ENCODE data around the gene HNRNPAB.

DNA sequence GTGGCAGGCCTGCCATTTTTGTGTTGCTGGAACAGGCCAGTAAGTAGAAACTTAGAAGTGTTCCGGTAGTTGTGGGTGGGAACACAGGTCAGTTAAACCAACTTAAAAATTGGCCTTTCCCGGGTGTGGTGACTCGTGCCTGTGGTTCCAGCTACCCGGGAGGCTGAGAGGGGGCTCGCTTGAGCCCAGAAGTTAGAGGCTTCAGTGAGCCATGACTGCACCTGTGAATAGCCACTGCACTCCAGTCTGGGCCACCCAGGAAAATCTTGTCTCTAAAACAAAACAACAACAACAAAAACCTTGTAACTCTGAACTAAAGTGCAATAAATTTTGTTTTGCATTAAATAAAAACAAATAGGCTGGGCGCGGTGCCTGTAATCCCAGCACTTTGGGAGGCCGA is 49.3 kb upstream of the HNRNPAB start:
- TF ChIP-seq, protein P1, sequence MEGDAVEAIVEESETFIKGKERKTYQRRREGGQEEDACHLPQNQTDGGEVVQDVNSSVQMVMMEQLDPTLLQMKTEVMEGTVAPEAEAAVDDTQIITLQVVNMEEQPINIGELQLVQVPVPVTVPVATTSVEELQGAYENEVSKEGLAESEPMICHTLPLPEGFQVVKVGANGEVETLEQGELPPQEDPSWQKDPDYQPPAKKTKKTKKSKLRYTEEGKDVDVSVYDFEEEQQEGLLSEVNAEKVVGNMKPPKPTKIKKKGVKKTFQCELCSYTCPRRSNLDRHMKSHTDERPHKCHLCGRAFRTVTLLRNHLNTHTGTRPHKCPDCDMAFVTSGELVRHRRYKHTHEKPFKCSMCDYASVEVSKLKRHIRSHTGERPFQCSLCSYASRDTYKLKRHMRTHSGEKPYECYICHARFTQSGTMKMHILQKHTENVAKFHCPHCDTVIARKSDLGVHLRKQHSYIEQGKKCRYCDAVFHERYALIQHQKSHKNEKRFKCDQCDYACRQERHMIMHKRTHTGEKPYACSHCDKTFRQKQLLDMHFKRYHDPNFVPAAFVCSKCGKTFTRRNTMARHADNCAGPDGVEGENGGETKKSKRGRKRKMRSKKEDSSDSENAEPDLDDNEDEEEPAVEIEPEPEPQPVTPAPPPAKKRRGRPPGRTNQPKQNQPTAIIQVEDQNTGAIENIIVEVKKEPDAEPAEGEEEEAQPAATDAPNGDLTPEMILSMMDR (IDR thresholded peaks at IDR 0.05; ENCODE audit: poor library complexity) = no peak
- TF ChIP-seq EZH2 (IDR thresholded peaks at IDR 0.05; ENCODE audit: borderline replicate concordance) (no peak), EZH2phosphoT487 (IDR thresholded peaks at IDR 0.05; ENCODE audit: low read depth, severe bottlenecking, unreplicated experiment) (no peak)
